CD4-positive, alpha-beta T cell treated with Interleukin-6 for 4 hours (primary cell): ENCODE results near the gene MAP1A.
"Not testable (repeated sequence)": the region's sequence is repeated elsewhere in the genome, so short reads cannot be mapped to it uniquely, and the experiment has no call there.

ENCODE experiments used
- DNase-seq: peaks from one replicate; pipeline ENCODE4 v3.0.0-alpha.2; 2020; ENCODE audit warnings: mixed read lengths

MAP1A gene

GRCh38 chr15:43531018-43531670 lies 13.7 kb downstream of the MAP1A start:
- DNase-seq, result no peak

- not testable (repeated sequence) for DNase-seq
Measured at GRCh38 chr15:43532826-43533225, 15.4 kb downstream of the MAP1A start.

- no peak for DNase-seq
Measured at GRCh38 chr15:43534897-43535296, 17.5 kb downstream of the MAP1A start.

- DNase-seq, result no peak
Measured at GRCh38 chr15:43538091-43538490, 20.7 kb downstream of the MAP1A start.

DNA sequence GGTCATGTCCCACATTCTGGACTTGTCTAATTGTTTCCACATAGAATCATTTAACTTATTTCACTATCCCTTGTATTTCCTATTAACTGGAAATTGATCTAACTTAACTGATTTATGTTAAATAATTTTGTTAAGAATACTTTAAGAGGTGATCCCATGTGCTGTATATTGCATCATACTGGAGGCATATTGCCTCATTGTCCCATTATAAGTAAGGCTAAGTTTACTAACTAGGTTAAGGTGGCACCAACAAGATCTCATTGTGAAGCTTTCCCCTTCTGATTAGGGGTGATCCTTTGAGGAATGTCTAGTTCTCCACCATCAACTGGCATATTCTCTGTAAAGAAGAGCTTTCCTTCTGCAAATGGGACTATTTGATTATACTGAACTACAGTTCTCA lies 24.4 kb downstream of the MAP1A start:
- no peak for DNase-seq

DNA sequence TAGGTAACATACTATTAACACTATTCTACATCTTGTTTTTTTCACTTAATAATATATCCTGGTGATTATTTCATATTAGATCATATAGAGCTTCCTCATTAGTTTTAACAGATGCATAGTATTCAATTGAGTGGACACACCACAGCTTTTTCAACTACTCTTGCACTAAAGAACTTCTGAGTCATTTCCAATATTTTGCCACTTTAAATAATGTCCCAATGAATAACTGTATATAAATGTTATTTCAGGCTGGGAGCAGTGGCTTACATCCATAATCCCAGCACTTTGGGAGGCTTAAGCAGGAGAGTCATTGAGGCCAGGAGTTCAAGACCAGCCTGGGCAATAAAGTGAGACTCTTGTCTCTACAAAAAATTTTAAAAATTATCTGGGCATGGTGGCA lies 26.9 kb downstream of the MAP1A start:
- no peak for DNase-seq

DNA sequence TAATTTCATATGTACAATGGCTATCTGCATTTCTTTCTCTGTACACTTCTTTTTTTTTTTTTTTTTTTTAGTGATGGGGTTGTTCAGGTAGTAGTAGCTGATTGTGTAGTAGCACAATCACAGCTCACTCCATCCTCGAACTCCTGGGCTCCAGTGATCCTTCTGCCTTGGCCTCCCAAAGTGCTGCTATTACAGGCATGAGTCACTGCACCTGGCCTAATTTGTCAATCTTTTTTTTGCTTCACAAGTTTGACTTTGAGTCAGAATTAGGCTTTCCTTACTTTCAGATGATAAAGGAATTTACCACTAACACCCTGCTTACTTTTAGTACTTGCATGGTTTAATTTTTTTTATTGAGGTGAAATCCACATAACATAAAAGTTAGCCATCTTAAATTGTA lies 28.0 kb downstream of the MAP1A start:
- DNase-seq, result no peak

GRCh38 chr15:43547539-43547938 lies 30.1 kb downstream of the MAP1A start:
- no peak for DNase-seq

GRCh38 chr15:43550527-43551363 lies 33.3 kb downstream of the MAP1A start:
- DNase-seq, result no peak

- no peak for DNase-seq
Measured at GRCh38 chr15:43552256-43552655, 34.8 kb downstream of the MAP1A start.

DNA sequence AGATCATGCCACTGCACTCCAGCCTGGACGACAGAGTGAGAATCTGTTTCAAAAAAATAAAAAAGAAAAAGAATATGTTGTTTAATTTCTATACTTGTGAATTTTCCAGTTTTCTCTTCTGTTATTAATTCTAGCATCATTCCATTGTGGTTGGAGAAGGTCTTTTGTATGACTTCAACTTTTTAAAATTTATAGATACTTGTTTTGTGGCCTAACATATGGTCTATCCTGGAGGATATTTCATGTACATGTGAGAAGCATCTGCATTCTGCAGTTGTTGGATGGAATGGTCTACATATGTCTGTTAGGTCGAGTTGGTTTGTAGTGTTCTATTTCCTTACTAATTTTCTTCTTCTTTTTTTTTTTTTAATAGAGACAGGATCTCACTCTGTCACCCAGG lies 35.6 kb downstream of the MAP1A start:
- no peak for DNase-seq

- DNase-seq, result not testable (repeated sequence)
Measured at GRCh38 chr15:43562753-43563152, 45.3 kb downstream of the MAP1A start.

DNA sequence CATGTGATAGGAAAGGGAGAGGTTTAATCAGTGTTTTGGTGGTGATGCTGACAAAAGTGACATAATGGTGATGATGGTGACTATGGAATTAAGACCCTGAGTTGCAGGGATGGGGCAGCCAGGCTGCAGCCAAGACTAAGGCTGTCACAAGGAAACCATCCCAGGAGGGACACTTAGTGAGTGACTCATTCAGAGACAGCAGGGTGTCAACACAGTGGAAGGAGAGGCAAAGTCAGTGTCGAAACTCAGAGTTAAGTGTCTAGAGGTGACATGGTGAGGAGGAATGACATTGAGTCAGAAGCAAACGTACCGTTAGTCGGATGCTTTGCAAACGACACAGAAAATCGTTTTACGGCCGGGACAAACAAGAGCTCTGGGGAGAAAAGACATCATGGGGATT lies 46.4 kb downstream of the MAP1A start:
- not testable (repeated sequence) for DNase-seq

DNA sequence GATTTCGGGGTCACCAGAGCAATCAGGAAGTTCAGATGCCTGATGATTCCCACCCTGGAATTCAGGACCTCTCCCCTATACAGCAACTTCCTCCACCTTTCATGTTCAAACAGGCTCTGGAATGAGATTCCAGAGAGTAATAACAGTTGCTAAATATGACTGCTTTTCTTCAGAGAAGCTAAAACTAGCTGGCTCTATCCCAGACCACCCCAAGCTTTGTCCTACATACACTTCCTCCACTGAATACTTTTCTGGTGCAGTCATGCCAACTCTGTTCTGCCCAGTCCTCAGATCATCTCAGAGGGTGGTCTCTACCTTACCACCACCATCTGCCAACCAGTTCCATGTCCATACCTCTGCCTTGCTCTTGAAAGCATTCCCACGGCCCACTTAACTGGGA lies 49.2 kb downstream of the MAP1A start:
- DNase-seq, result not testable (repeated sequence)

- DNase-seq, result not testable (repeated sequence)
Measured at GRCh38 chr15:43574607-43575006, 57.2 kb downstream of the MAP1A start.
